ENCODE data around the gene CRB1. TPM values are rescaled to one million over a fixed set of nuclear protein-coding genes. Genes with fewer than 3 reads are reported as not detected.

CRB1 gene
- total RNA-seq, 1 donor from 2014 or later: not detected

DNA sequence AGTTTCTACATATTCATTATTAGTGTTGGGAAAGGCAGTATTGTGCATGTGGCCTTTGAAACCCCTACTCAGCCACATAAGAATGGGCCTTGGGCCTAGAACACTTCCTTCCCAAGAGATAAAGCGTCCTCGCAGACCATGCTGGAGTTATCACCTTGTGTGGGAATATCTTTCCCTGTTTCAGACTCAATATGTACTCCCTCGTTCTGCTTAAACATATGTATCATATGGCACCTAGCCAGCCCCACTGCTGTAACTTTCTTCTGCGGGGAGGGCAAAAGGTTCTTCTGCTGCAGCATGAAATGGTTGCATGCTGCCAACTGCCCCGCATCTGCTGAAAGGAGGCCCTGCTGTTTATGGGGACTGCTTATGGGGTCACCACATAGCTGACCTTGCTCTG lies 92.0 kb downstream of the CRB1 start:
- Mint-ChIP-seq H3K9me3 (ENCODE audit: low read depth) (no peaks in the 10 kb centered on the region), H3K4me3 (ENCODE audit: low read depth) (no peak overlapping the region), H3K36me3 (ENCODE audit: insufficient read depth) (no peaks in the 10 kb centered on the region), H3K27me3 (no peaks in the 10 kb centered on the region), H3K27ac (no peak overlapping the region), H3K4me1 (ENCODE audit: low read depth) (no peaks in the 10 kb centered on the region)
- DNase-seq (ENCODE audit: low spot score, unreplicated experiment): no peak
- TF ChIP-seq CTCF (IDR thresholded peaks at IDR 0.05; ENCODE audit: unreplicated experiment): no peak

DNA sequence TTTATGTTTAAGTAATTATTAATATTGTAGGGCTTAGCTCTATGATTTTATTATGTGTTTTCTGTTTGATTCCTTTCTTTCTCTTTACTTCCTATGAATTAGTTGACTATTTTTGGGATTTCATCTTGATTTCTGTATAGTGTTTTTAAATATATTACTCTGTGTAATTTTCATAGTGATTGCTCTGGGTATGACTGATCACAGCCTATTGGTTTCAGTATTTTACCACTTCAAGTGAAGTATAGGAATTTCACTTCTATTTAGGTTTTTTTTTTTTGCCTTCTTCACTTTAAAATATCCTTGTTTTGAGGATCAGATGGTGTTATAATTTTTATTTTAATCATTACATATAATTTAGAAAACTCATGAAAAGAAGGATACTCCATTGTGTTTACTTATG lies 94.8 kb downstream of the CRB1 start:
- TF ChIP-seq CTCF (IDR thresholded peaks at IDR 0.05; ENCODE audit: unreplicated experiment): no peak
- H3K36me3 Mint-ChIP-seq (ENCODE audit: insufficient read depth): no peaks in the 10 kb centered on the region
- H3K4me3 Mint-ChIP-seq (ENCODE audit: low read depth): no peak overlapping the region
- H3K9me3 Mint-ChIP-seq (ENCODE audit: low read depth): no peaks in the 10 kb centered on the region
- no peaks in the 10 kb centered on the region for H3K4me1 Mint-ChIP-seq (ENCODE audit: low read depth)
- no peak overlapping the region for H3K27ac Mint-ChIP-seq
- no peak for DNase-seq (ENCODE audit: low spot score, unreplicated experiment)
- H3K27me3 Mint-ChIP-seq: no peaks in the 10 kb centered on the region

DNA sequence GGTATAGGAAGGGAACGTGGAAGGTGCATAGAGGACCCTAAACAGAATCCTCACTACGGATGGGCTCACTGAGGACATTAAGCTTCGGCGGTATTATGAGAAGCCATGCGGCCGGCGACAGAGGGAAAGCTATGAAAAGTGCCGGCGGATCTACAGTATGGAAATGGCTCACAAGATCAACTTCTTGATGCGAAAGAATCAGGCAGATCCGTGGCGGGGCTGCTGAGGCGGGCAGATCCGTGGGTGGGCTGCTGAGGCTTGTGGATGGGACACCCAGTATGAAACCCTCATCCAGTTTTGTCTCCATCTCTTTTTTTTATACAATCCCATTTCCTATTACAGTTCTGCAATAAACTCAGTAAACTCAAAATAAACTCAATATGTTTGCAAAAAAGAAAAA lies 95.8 kb downstream of the CRB1 start:
- H3K27me3 Mint-ChIP-seq: no peaks in the 10 kb centered on the region
- DNase-seq (ENCODE audit: low spot score, unreplicated experiment): no peak
- H3K27ac Mint-ChIP-seq: no peak overlapping the region
- H3K4me3 Mint-ChIP-seq (ENCODE audit: low read depth): no peak overlapping the region
- no peaks in the 10 kb centered on the region for H3K9me3 Mint-ChIP-seq (ENCODE audit: low read depth)
- H3K4me1 Mint-ChIP-seq (ENCODE audit: low read depth): no peaks in the 10 kb centered on the region
- no peaks in the 10 kb centered on the region for H3K36me3 Mint-ChIP-seq (ENCODE audit: insufficient read depth)
- no peak for TF ChIP-seq CTCF (IDR thresholded peaks at IDR 0.05; ENCODE audit: unreplicated experiment)

DNA sequence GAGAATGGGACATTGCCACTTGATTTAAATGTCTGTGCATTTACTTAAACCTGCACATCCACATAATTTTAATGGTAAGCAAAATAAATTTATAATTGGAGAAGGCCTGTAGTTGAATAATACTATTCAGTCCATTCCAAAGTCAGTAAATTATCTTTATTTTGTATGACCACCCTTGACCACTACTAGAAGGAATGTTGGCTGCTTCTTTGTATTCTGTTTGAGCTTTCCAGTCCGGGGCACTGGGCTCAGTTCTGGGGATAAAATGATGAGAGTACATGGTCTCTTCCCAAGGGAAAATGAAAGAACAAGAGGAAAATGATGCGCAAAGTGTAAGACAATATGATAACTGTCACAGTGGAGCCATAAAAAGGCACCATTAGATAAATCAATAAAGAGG lies 98.9 kb downstream of the CRB1 start:
- no peak overlapping the region for H3K4me3 Mint-ChIP-seq (ENCODE audit: low read depth)

GRCh38 chr1:197367627-197368026 lies 99.6 kb downstream of the CRB1 start:
- no peaks in the 10 kb centered on the region for H3K36me3 Mint-ChIP-seq (ENCODE audit: insufficient read depth)
- no peaks in the 10 kb centered on the region for H3K4me1 Mint-ChIP-seq (ENCODE audit: low read depth)
- TF ChIP-seq CTCF (IDR thresholded peaks at IDR 0.05; ENCODE audit: unreplicated experiment): no peak
- no peak overlapping the region for H3K4me3 Mint-ChIP-seq (ENCODE audit: low read depth)
- no peaks in the 10 kb centered on the region for H3K27me3 Mint-ChIP-seq
- H3K27ac Mint-ChIP-seq: no peak overlapping the region
- DNase-seq (ENCODE audit: low spot score, unreplicated experiment): no peak
- no peaks in the 10 kb centered on the region for H3K9me3 Mint-ChIP-seq (ENCODE audit: low read depth)

More for the DNA sequence above, 98.9 kb downstream of the CRB1 start:
- Mint-ChIP-seq H3K27ac (no peak overlapping the region), H3K9me3 (ENCODE audit: low read depth) (no peaks in the 10 kb centered on the region), H3K27me3 (no peaks in the 10 kb centered on the region), H3K36me3 (ENCODE audit: insufficient read depth) (no peaks in the 10 kb centered on the region), H3K4me1 (ENCODE audit: low read depth) (no peaks in the 10 kb centered on the region)
- TF ChIP-seq CTCF (IDR thresholded peaks at IDR 0.05; ENCODE audit: unreplicated experiment): no peak
- DNase-seq (ENCODE audit: low spot score, unreplicated experiment): no peak

Measured in progenitor cell of endocrine pancreas (in vitro differentiated cells).